ENCODE measurements around the gene SLC30A2.

DNA sequence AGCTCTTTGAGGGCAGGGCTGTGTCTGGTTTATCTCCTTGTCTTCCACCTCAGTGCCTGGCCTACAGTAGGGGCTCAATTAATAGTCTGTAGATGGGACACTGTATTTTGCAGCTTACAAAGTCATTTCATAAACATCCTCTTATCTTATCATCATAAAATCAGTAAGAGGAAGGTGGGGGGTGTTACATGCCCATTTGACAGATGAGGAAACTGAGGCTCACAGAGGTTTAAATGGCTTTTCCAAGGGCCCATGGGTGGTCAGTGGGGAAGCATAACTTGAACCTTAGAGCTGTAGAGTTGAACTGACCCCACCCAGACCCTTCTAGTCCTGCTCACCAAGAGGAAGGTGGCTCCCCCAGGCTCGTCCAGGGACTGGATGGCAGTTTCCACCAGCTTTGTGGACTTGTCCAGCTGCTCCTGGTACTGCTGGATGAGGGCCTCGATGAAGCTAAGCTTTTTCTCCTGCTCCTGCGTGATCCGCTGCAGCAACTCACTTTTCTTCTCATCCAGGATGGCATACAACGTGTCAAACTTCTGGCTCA lies 12.2 kb upstream of the SLC30A2 start:
- TF ChIP-seq MAFK (IDR thresholded peaks at IDR 0.05; ENCODE audit: partially characterized antibody) (no peak), CEBPB (IDR thresholded peaks at IDR 0.05) (no peak), CHD2 (IDR thresholded peaks at IDR 0.05; ENCODE audit: low read length, partially characterized antibody) (no peak), ELK1 (IDR thresholded peaks at IDR 0.05; ENCODE audit: low read depth, low read length) (no peak), RAD21 (conservative IDR thresholded peaks at IDR 0.05 in 1 of 2, IDR thresholded peaks at IDR 0.05 in 1 of 2) (no peak), ZSCAN20 (CRISPR knock-in tag; IDR thresholded peaks at IDR 0.05) (no peak), JUNB (IDR thresholded peaks at IDR 0.05) (no peak), POLR2A (IDR thresholded peaks at IDR 0.05; ENCODE audit: low read length) (no peak), REST (IDR thresholded peaks at IDR 0.05) (no peak), PBX3 (IDR thresholded peaks at IDR 0.05) (no peak), ESRRA (IDR thresholded peaks at IDR 0.05; ENCODE audit: borderline replicate concordance, low read length) (no peak)
- TF ChIP-seq, protein P1, sequence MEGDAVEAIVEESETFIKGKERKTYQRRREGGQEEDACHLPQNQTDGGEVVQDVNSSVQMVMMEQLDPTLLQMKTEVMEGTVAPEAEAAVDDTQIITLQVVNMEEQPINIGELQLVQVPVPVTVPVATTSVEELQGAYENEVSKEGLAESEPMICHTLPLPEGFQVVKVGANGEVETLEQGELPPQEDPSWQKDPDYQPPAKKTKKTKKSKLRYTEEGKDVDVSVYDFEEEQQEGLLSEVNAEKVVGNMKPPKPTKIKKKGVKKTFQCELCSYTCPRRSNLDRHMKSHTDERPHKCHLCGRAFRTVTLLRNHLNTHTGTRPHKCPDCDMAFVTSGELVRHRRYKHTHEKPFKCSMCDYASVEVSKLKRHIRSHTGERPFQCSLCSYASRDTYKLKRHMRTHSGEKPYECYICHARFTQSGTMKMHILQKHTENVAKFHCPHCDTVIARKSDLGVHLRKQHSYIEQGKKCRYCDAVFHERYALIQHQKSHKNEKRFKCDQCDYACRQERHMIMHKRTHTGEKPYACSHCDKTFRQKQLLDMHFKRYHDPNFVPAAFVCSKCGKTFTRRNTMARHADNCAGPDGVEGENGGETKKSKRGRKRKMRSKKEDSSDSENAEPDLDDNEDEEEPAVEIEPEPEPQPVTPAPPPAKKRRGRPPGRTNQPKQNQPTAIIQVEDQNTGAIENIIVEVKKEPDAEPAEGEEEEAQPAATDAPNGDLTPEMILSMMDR (IDR thresholded peaks at IDR 0.05) = no peak
- TF ChIP-seq, protein P2, sequence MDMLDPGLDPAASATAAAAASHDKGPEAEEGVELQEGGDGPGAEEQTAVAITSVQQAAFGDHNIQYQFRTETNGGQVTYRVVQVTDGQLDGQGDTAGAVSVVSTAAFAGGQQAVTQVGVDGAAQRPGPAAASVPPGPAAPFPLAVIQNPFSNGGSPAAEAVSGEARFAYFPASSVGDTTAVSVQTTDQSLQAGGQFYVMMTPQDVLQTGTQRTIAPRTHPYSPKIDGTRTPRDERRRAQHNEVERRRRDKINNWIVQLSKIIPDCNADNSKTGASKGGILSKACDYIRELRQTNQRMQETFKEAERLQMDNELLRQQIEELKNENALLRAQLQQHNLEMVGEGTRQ (IDR thresholded peaks at IDR 0.05) = no peak
